T-helper 2 cell treated with Interferon-gamma antibody and Interleukin-4, amounts not matched to agents 100 ng/mL and 5 ng/mL, for 36 hours (primary cell): ENCODE data around the gene CELA2A. TPM values are rescaled to one million over a fixed set of nuclear protein-coding genes. Genes with fewer than 3 reads are reported as not detected.
"Not testable (repeated sequence)": the region's sequence is repeated elsewhere in the genome, so short reads cannot be mapped to it uniquely, and the experiment has no call there.

ENCODE experiments used
- intact Hi-C: fragments of 100-400 bp; cut with micrococcal nuclease; formaldehyde crosslinking; loops from one replicate; pipeline ENCODE4 v1.15.1; 2023
- total RNA-seq: library from RNA; stranded (reverse); gene quantifications from 2 replicates; pipeline ENCODE4 v1.2.3, GENCODE V29; 2022

Gene CELA2A
- total RNA-seq, 1 donor from 2014 or later = not detected

GRCh38 chr1:15444468-15445389 is 11.8 kb upstream of the CELA2A start:
- intact Hi-C loops = no loop called here

GRCh38 chr1:15445390-15446122 is 11.0 kb upstream of the CELA2A start:
- intact Hi-C loops = no loop called here

- intact Hi-C loops = no loop called here
Measured at GRCh38 chr1:15446212-15446611, 10.3 kb upstream of the CELA2A start.

GRCh38 chr1:15448877-15449462 is 7.6 kb upstream of the CELA2A start:
- intact Hi-C loops = no loop called here

GRCh38 chr1:15449567-15449966 is 7.0 kb upstream of the CELA2A start:
- intact Hi-C loops = no loop called here

GRCh38 chr1:15451014-15451722 is 5.4 kb upstream of the CELA2A start:
- intact Hi-C loops = no loop called here

- intact Hi-C loops = no loop called here
Measured at GRCh38 chr1:15452216-15452615, 4.3 kb upstream of the CELA2A start.

GRCh38 chr1:15452866-15453571 is 3.5 kb upstream of the CELA2A start:
- intact Hi-C loops = no loop called here

GRCh38 chr1:15453734-15454133 is 2.8 kb upstream of the CELA2A start:
- intact Hi-C loops = no loop called here

GRCh38 chr1:15454256-15454655 is 2.3 kb upstream of the CELA2A start:
- intact Hi-C loops = no loop called here

GRCh38 chr1:15455522-15455921 is 1.0 kb upstream of the CELA2A start:
- intact Hi-C loops = no loop called here

GRCh38 chr1:15457585-15457984 is 1.1 kb downstream of the CELA2A start:
- intact Hi-C loops = no loop called here

- intact Hi-C loops = not testable (repeated sequence)
Measured at GRCh38 chr1:15458388-15458787, 1.9 kb downstream of the CELA2A start.

GRCh38 chr1:15459771-15460707 is 3.5 kb downstream of the CELA2A start:
- intact Hi-C loops = no loop called here

GRCh38 chr1:15460708-15461095 is 4.2 kb downstream of the CELA2A start:
- intact Hi-C loops = no loop called here

GRCh38 chr1:15463064-15463800 is 6.7 kb downstream of the CELA2A start:
- intact Hi-C loops = not testable (repeated sequence)

- intact Hi-C loops = not testable (repeated sequence)
Measured at GRCh38 chr1:15463926-15464322, 7.4 kb downstream of the CELA2A start.

- intact Hi-C loops = no loop called here
Measured at GRCh38 chr1:15465674-15466073, 9.1 kb downstream of the CELA2A start.
